Nephron progenitor cell (in vitro differentiated cells): ENCODE results near the gene ARHGAP24.
A peak's percentile ranks its signal among the peaks of the same experiment; 100 is the strongest.
"Not testable (repeated sequence)": the region's sequence is repeated elsewhere in the genome, so short reads cannot be mapped to it uniquely, and the experiment has no call there.

Experiments
- DNase-seq: peaks from one replicate; pipeline ENCODE4 v3.0.0; 2021
- H3K27ac Mint-ChIP-seq: 2 replicates; pipeline ENCODE4 v1.8.0; 2021; ENCODE audit warnings: mild to moderate bottlenecking, moderate library complexity, mixed read lengths
- H3K27me3 Mint-ChIP-seq: 2 replicates; pipeline ENCODE4 v1.8.0; 2021; ENCODE audit warnings: mild to moderate bottlenecking, low read depth, mixed read lengths; ENCODE audit not compliant: poor library complexity
- H3K36me3 Mint-ChIP-seq: 2 replicates; pipeline ENCODE4 v1.8.0; 2021; ENCODE audit warnings: low read depth, mixed read lengths
- H3K4me1 Mint-ChIP-seq: 2 replicates; pipeline ENCODE4 v1.8.0; 2021; ENCODE audit warnings: mixed read lengths
- H3K4me3 Mint-ChIP-seq: 2 replicates; pipeline ENCODE4 v1.8.0; 2021; ENCODE audit warnings: mild to moderate bottlenecking, moderate library complexity, mixed read lengths
- H3K9me3 Mint-ChIP-seq: 2 replicates; pipeline ENCODE4 v1.8.0; 2021; ENCODE audit warnings: mild to moderate bottlenecking, moderate library complexity, mixed read lengths
- CTCF ChIP-seq: fragments of 200-600 bp; sonication (generic); IDR thresholded peaks from 2 replicates; pipeline ENCODE4 v1.5.0; 2021; ENCODE audit warnings: antibody characterized with exemption

Gene ARHGAP24

GRCh38 chr4:85836588-85837438, 361.9 kb downstream of the ARHGAP24 start:
- Mint-ChIP-seq H3K27me3 (no peaks in the 10 kb centered on the region), H3K4me1 (peaks cover 64% of the 10 kb centered on the region), H3K36me3 (peaks cover 10% of the 10 kb centered on the region), H3K27ac (peak overlapping the region; percentile 75), H3K4me3 (no peak overlapping the region), H3K9me3 (no peaks in the 10 kb centered on the region)
- DNase-seq: no peak
- no peak for TF ChIP-seq CTCF

DNA sequence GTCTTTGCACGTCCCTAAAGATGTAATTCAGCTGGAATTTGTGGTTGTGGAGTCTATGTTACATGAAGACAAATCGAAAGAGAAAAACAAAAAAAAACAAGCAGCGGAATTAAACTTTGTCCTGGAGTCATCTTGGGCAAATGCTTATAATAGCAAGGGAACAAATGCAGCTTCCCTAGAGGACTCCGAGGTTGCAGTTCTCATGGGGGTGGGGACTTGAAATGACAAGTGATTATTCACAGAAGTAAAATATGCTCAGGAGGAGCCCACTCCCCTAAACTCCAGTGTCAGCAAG, 362.4 kb downstream of the ARHGAP24 start:
- peaks cover 10% of the 10 kb centered on the region for H3K36me3 Mint-ChIP-seq
- H3K27me3 Mint-ChIP-seq: no peaks in the 10 kb centered on the region
- no peak for DNase-seq
- peak overlapping the region; percentile 62 for H3K27ac Mint-ChIP-seq
- no peak for TF ChIP-seq CTCF
- H3K4me1 Mint-ChIP-seq: peaks cover 64% of the 10 kb centered on the region
- H3K4me3 Mint-ChIP-seq: no peak overlapping the region
- no peaks in the 10 kb centered on the region for H3K9me3 Mint-ChIP-seq

DNA sequence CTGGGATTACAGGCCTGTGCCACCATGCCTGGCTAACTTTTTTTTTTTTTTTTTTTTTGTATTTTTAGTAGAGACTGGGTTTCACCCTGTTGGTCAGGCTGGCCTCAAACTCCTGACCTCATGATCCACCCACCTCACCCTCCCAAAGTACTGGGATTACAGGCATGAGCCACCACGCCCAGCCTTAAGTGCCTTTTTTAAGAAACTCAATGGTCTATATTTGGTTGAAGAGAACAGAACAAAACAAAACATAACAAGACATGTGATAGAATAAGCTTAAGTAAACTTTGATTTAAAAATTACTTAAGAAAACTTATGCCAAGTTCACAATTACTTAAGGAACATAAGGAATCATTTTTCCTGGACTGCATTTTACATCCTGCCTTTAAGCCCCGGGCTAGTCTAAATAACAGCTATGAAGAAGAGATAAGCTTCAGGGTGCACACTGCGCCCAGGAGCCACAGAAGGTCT, 365.1 kb downstream of the ARHGAP24 start:
- not testable (repeated sequence) for DNase-seq, H3K4me3 Mint-ChIP-seq, H3K9me3 Mint-ChIP-seq, H3K27ac Mint-ChIP-seq, H3K36me3 Mint-ChIP-seq, H3K27me3 Mint-ChIP-seq
- H3K4me1 Mint-ChIP-seq: peaks cover 42% of the 10 kb centered on the region

GRCh38 chr4:85842540-85842939, 367.6 kb downstream of the ARHGAP24 start:
- peak overlapping the region; percentile 72 for H3K27ac Mint-ChIP-seq
- H3K36me3 Mint-ChIP-seq: peaks cover 13% of the 10 kb centered on the region
- H3K9me3 Mint-ChIP-seq: peaks cover 3% of the 10 kb centered on the region
- TF ChIP-seq CTCF: no peak
- H3K27me3 Mint-ChIP-seq: no peaks in the 10 kb centered on the region
- H3K4me3 Mint-ChIP-seq: no peak overlapping the region
- no peak for DNase-seq
- H3K4me1 Mint-ChIP-seq: peaks cover 25% of the 10 kb centered on the region

DNA sequence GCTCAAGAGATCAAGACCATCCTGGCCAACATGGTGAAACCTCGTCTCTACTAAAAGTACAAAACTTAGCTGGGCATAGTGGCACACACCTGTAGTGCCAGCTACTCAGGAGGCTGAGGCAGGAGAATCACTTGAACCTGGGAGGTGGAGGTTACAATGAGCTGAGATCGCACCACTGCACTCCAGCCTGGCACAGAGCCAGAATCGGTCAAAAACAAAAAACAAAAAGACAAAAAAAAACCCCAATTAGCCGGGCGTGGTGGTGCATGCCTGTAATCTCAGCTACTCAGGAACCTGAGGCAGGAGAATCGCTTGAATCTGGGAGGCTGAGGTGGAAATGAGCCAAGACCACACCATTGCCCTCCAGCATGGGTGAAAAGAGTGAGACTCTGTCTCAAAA, 378.8 kb downstream of the ARHGAP24 start:
- not testable (repeated sequence) for H3K27me3 Mint-ChIP-seq, H3K4me1 Mint-ChIP-seq, H3K4me3 Mint-ChIP-seq, H3K27ac Mint-ChIP-seq, DNase-seq
- Mint-ChIP-seq H3K36me3 (peaks cover 62% of the 10 kb centered on the region), H3K9me3 (peaks cover 65% of the 10 kb centered on the region)

DNA sequence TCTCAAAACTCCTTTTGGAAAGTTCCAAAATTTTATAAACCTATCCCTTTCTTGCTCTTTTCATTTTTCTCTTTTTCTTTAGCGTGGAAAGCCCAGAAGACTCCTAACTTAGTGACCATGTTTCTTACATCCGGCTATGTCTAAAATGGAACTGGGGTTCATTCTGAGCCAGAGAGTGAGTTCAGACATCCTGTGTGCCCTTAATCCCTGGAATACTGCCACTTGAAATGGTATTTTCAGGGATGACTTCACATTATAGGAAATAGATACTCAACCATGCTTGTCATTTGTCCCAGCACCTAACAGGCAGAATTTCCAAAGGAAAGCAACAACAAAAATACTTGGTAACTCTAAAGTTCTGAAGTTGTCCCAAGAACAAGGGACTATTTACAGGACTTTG, 379.6 kb downstream of the ARHGAP24 start:
- Mint-ChIP-seq H3K4me3 (no peak overlapping the region), H3K27me3 (no peaks in the 10 kb centered on the region), H3K9me3 (peaks cover 60% of the 10 kb centered on the region), H3K27ac (peak overlapping the region; percentile 46), H3K4me1 (peaks cover 10% of the 10 kb centered on the region), H3K36me3 (peaks cover 58% of the 10 kb centered on the region)
- no peak for DNase-seq
- no peak for TF ChIP-seq CTCF
